Activated CD8-positive, alpha-beta memory T cell treated with anti-CD3 and anti-CD28 coated beads, Interleukin-2, amount 50 U/mL, for 48 hours (primary cell): Measurements from ENCODE around the gene PIK3IP1.

Experiments used
- DNase-seq: peaks from one replicate; pipeline ENCODE4 v3.0.0-alpha.2; 2020

The PIK3IP1 gene

DNA sequence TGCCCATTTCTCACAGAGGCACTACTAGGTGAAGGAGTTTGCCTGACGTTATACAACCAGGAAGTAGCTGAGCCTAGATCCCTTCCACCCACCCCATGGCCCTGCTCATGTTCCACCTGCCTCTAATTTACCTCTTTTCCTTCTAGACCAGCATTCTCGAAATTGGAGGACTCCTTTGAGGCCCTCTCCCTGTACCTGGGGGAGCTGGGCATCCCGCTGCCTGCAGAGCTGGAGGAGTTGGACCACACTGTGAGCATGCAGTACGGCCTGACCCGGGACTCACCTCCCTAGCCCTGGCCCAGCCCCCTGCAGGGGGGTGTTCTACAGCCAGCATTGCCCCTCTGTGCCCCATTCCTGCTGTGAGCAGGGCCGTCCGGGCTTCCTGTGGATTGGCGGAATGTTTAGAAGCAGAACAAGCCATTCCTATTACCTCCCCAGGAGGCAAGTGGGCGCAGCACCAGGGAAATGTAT, 14.1 kb downstream of the PIK3IP1 start:
- no peak for DNase-seq

DNA sequence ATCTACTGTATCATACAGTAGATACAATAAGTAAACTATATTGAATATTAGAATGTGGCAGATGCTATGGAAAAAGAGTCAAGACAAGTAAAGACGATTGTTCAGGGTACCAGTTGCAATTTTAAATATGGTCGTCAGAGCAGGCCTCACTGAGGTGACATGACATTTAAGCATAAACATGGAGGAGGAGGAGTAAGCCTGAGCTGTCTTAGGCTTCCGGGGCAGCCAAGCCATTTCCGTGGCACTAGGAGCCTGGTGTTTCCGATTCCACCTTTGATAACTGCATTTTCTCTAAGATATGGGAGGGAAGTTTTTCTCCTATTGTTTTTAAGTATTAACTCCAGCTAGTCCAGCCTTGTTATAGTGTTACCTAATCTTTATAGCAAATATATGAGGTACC, 14.5 kb downstream of the PIK3IP1 start:
- no peak for DNase-seq

DNA sequence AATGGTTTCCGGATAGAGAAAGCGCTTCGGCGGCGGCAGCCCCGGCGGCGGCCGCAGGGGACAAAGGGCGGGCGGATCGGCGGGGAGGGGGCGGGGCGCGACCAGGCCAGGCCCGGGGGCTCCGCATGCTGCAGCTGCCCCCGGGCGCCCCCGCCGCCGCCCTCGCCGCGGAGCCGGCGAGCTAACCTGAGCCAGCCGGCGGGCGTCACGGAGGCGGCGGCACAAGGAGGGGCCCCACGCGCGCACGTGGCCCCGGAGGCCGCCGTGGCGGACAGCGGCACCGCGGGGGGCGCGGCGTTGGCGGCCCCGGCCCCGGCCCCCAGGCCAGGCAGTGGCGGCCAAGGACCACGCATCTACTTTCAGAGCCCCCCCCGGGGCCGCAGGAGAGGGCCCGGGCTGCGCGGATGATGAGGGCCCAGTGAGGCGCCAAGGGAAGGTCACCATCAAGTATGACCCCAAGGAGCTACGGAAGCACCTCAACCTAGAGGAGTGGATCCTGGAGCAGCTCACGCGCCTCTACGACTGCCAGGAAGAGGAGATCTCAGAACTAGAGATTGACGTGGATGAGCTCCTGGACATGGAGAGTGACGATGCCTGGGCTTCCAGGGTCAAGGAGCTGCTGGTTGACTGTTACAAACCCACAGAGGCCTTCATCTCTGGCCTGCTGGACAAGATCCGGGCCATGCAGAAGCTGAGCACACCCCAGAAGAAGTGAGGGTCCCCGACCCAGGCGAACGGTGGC, 15.7 kb downstream of the PIK3IP1 start:
- no peak for DNase-seq

DNA sequence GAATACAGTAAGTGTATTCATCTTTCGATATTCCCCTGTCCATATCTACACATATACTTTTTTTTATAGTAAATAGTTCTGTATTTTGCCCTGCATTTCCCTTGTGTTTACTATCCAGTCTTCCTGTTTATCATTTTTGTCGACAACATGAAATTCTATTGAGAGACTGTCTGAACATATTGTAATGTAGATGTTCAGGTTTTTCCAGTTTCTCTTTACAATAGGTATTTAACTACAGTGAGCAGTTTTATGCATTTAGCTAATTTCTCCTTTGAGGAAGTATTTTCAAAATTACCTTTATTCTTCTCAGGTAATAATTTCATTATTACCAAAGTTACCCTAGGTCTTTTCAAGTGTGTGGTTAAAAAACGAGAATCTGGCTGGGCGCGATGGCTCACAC, 16.7 kb downstream of the PIK3IP1 start:
- DNase-seq, result no peak

DNA sequence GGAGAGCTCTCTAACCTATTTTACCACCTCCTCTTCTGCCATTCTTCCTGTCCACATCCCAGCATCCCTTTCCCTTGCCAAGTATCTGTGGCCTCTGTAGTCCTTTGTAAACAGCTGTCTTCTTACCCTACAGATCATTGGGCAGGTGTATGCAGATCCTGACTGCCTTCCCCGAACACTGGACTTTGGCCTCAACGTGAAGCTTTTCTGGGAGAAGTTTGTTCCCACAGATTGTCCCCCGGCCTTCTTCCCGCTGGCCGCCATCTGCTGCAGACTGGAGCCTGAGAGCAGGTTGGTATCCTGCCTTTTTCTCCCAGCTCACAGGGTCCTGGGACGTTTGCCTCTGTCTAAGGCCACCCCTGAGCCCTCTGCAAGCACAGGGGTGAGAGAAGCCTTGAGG, 17.3 kb downstream of the PIK3IP1 start:
- no peak for DNase-seq

DNA sequence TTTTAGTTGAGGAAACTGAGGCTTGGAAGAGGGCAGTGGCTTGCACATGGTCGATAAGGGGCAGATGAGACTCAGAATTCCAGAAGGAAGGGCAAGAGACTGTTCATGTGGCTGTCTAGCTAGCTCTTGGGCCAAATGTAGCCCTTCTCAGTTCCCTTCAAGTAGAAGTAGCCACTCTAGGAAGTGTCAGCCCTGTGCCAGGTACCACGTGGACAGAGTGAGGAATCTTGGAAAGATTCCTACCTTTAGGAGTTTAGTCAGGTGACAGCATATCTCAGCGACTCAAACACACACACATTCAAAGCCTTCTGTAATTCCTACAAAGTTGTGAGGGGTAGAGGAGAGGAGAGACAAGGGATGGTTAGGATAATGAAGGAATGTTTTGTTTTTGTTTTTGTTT, 18.3 kb downstream of the PIK3IP1 start:
- no peak for DNase-seq

DNA sequence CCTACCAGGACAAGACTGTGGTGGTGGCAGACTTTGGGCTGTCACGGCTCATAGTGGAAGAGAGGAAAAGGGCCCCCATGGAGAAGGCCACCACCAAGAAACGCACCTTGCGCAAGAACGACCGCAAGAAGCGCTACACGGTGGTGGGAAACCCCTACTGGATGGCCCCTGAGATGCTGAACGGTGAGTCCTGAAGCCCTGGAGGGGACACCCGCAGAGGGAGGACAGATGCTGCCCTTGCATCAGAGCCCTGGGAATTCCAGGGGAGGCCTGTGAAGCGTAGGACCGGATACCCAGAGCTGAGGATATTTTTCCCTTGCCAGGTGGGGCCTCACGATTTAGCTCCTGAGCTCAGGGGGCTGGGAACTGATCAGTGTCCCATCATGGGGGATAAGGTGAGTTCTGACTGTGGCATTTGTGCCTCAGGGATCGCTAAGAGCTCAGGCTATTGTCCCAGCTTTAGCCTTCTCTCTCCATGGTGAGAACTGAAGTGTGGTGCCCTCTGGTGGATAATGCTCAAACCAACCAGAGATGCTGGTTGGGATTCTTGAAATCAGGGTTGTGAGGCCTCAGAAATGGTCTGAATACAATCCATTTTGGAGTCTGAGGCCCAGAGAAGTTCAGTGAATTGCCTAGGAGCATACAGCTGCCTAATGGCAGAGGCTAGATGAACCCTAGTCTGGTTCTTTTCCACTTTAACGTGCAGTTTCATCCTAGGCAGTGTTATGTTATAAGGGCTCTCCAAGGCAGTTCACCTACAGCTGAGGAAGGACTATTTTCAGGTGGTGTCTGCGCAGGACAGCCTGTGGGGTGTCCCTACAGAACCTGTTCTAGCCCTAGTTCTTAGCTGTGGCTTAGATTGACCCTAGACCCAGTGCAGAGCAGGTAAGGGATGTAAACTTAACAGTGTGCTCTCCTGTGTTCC, 19.5 kb downstream of the PIK3IP1 start:
- no peak for DNase-seq

DNA sequence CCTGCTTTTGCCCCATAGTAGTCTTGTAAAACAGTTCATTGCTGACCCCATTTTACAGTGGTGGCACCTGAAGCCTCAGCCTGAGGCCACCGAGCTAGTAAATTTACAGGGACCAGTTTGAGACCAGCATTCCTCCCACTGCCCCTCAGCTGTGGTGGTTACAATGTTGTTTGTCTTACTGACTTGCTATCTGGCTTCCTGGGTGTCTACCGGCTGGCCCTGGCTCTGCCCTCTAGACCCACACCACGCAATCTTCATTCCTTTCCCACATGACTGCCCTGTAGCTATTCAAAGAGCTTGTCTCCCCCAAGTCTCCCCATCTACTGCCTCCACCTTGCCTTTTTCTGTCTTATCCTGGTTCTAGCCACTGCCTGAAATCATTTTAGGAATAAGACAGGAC, 20.8 kb downstream of the PIK3IP1 start:
- DNase-seq, result no peak

DNA sequence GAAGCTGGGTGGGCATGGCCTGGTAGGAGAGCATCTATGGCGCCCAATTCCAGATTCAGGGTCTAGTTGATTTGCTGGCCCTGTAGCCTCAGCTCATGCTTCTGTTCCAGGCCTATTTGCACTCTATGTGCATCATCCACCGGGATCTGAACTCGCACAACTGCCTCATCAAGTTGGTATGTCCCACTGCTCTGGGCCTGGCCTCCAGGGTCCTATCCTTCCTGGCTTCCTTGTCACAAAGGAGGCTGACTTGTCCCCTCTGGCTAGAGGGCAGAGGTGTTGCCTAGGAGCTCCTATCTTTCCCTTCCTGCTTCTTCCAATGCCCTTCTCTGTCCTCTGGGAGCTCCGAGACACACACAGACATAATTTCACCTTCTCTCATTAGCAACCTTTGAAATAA, 21.3 kb downstream of the PIK3IP1 start:
- DNase-seq, result no peak

DNA sequence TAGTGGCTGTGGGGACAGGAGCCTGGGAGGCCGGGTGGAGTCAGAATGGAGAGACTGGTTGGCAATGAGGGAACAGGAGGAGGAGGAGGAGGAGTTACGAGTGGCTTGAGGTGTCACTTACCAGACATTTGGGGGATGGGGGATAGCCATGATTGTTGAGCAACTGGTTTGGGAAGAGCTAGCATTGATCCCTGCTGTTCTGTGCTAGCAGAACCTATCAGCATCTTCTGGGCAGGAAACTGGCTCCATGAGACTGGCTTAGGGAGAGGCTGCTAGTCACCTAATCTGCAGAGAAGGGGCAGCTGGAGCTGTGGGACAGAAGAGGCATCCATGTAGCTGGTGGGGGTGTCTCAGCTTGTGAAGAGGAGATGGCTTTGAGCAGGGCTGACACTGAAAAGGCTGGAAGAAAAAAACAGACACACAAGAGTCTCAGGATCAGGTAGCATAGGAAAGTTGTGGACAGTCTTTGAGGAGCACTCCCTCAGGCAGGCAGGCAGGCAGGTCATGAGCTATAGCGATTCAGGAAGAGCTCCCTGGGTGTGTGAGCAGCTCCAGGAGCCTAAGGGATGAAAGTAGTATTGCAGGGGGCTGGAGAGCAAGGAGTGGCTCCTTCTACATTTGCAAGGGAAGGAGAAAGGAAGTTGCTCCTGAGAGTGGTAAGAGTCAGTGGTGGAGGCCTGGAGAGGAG, 22.3 kb downstream of the PIK3IP1 start:
- no peak for DNase-seq

DNA sequence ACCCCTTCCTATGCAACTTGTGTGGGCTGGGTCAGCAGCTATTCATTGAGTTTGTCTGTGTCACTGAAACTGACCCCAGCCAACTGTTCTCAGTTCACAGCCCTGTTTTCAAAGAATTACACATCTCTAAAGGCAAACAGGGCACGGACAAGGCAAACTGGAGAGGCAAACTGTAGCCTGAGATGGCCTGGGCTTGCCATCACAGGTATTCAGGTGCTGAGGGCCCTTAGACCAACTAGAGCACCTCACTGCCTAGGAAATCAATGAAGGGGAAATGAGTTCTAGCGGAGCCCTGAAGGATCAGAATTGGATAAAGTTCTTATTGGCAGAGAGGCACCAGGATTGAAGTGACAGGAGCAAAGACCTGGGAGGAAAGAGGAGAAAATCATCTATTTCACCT, 24.0 kb downstream of the PIK3IP1 start:
- DNase-seq, result no peak

DNA sequence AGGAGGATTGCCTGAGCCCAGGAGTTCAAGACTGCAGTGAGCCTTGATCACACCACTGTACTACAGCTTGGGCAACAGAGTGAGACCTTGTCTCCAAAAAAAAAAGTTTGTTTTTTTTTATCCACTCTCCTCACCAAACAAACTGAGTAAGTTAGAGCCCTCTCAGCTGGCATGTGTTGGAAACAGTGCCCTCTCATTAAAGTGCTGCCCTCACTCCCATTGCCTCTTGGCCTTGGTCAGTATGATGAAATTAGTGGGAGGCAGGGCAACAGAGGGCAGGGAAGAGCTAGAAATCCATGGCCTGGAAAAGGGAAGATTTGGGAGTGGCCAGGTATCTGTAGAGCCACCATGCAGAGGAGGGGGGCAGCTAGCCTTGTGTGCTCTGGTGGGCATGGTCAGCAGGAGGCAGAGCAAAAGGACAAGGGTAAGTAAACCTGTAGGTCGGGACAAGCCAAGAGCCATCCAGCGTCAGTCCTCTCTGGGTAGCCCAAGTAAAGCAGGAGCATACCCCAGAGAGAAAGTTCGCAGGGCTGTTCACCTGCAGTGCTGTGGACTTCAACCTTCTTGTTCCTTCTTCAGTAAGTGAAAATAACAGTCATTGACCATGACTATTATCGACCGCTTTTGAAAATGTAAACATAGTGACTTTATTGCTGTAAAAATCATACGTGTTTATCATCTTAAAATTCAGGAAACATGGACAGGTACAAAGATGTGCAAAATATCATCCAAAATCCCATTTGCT, 28.2 kb downstream of the PIK3IP1 start:
- no peak for DNase-seq

DNA sequence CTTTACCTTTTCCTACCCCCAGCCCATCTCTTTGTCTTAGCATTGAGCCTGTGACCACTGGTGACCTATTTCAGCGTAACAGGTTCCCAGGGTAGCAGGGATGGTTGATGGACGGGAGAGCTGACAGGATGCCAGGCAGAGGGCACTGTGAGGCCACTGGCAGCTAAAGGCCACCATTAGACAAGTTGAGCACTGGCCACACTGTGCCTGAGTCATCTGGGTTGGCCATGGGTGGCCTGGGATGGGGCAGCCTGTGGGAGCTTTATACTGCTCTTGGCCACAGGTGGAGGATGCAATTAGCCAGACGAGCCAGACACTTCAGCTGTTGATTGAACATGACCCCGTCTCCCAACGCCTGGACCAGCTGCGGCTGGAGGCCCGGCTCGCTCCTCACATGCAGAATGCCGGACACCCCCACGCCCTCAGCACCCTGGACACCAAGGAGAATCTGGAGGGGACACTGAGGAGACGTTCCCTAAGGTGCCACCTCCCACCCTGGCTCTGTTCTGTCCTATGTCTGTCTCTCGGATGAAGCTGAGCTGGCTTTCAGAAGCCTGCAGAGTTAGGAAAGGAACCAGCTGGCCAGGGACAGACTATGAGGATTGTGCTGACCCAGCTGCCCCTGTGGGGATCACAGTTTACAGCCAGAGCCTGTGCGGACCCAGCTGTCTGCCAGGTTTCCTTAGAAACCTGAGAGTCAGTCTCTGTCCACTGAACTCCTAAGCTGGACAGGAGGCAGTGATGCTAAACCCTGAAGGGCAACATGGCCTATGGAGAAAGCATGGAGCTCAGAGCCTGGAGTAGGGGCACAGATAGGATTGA, 29.8 kb downstream of the PIK3IP1 start:
- no peak for DNase-seq

DNA sequence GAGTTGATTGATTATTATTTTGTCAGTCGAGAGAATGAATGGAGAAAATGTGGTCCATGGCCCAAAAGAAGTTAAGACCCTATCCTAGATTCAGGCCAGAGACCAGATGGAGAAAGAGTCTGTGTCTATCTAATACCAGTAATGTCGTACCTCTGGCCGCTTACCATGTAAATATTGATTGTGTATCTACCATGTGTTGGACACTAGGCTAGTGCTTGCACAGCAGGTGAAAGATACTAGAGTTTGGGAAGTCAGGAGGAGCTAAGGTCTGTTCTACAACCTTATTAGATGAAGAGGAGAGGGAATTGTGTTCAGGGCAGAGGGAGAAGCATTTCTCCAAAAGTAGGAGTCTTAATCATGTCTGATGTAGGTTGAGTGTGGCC, 31.8 kb downstream of the PIK3IP1 start:
- no peak for DNase-seq

DNA sequence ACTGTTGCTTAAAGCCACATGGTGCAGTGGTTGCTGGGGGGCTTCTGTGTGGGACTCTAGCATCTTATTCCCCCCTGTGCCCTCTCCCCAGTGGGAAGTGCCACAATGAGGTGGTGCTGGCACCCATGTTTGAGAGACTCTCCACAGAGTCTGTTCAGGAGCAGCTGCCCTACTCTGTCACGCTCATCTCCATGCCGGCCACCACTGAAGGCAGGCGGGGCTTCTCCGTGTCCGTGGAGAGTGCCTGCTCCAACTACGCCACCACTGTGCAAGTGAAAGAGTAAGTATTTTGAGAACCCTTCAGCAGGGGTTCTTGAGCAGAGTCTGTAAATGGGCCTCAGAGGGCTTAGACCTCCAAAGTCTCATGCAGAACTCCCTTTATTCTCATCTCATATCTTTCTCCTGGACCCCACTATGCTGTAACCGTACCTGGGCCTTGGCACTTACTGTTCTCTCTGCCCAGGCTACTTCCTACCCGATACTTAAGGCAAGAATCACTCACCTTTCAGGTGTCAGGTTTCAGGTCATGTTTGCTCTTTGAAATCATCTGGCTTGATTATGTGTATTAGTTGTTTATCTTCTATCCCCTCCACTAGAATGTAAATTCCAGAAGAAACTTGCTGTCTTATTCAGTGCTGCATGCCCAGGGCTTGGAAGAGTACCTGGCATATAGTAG, 32.4 kb downstream of the PIK3IP1 start:
- no peak for DNase-seq

DNA sequence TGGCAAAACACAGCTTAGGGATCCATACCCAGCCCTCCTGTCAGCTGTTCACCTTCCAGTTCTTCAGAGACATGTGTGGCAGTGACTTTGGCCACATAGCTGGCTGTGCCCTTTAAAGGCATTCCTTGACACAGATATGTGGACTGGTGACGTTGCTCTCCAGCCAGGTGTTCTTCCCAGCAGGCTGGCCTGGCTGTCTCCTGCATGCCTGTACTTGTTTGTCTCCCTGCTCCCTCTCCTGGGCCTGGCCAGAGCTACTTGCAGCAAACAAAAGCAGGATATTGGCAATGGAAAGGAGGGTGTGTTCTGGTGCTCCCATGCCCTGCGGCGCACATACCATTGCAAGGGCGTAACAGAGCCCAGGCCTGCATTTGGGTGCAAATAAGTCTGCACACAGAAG, 38.3 kb downstream of the PIK3IP1 start:
- no peak for DNase-seq

DNA sequence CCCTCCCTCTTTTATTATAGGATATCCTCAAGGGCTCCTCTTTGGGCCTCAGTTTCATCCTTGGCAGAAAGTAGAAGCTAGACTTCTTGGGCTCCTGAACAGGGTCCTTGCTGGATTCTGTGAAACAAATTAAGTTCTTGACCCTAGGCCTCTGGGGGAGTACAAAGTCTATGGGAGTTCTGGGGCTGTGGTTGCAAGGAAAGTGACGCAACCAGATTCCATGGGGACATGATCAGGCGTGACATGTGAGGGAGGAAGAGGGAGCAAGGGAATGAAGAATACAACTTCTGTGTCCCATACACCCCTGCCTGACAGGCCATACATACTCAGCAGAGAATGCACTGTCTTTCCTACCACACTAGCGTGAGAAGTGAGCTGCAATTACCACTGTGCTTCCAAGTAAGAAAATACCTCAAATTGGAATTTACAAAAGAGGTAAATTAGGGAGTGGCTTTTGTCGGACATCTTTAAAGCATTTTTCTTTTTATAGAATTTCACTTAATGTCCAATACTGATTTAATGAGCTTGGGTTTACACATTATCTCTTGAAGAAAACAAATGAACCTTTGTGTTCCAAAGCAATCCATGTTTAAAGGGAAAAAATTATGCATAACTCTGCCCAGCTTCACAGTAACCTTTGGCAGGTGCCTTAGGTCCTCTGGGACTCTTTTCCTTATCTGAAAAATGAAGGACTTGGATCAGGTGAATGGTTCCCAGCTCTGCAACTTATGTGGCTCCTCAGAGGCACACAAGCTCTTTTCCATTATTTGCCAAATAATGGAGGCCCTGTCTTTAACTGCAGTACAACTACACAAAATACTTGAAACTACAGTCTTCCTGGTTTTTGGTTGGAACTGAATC, 41.3 kb downstream of the PIK3IP1 start:
- DNase-seq, result no peak

DNA sequence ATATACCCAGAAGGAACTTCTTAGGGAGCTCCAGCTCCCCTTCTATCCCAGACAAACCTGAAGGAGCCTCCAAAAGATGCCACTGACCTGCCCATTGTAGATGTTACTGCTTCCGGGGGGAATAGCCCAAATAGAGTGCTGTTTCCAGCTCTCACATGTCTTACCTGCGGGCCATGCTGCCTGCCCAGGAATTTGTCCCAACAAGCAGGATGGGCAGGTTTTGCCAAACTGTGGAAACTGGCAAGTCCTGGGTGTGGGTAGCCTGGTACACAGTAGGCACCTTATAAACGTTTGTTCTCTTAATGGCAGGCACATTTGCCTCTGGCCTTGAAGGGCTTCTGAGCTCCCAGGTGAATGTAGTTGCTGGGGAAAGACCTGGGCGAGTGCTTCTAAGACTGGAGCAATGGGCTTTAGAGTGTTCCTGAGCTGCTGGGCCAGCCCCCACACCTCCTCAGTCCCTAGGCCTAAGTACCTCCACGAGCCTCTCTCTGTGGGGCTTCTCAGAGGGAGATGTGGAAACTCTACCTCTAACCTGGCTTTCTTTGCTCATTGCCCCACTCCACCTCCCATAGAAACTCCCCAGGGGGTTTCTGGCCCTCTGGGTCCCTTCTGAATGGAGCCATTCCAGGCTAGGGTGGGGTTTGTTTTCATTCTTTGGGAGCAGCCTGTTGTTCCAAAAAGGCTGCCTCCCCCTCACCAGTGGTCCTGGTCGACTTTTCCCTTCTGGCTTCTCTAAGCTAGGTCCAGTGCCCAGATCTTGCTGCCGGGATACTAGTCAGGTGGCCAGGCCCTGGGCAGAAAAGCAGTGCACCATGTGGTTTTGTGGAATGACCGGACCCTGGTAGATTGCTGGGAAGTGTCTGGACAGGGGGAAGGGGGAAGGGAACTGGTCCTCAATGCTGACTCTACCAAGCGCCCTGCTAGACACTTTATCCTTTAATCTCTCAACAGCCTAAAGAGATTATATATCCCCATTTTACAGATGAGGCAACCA, 43.0 kb downstream of the PIK3IP1 start:
- DNase-seq, result no peak

DNA sequence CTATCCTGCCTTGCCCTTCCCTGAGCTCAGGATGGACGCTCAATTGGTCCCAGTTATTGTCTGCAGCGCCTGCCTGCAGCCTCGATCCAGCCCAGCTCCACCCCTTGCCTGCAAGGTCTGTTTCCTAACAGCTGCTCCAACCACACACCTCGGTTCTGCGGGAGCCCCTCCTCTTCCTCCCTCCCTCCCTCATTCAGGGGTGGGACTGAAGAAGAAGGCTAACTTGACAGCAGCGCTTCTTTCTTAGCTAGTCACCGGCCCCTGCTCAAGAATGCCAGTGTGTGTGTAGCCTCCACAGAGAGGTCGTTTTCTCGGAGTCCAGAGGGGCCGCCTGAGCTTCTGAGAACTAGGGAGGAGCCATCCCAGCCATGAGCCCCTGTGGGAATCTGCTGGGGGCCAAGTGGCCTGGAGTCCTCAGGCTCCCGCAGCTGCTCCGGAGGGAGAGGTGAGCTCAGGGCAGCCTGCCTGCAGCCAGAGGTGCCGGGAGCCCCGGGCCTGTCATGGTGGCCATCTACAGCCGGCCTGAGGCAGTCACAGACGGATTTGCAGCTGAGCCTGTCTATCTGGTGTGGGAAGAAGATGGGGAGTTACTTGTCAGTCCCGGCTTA, 44.0 kb downstream of the PIK3IP1 start:
- DNase-seq, result peak; percentile 73
